CD4-positive, alpha-beta T cell (primary cell): Measurements from ENCODE around the gene TXNDC12. TPM values are rescaled to one million over a fixed set of nuclear protein-coding genes. Genes with fewer than 3 reads are reported as not detected.
"Not testable (repeated sequence)": the region's sequence is repeated elsewhere in the genome, so short reads cannot be mapped to it uniquely, and the experiment has no call there.

Experiments
- ATAC-seq: fragments of 200-7000 bp; cut with Tn5 transposase; one replicate; pipeline ENCODE4 v1.10.0; 2022; ENCODE audit warnings: mild to moderate bottlenecking; ENCODE audit not compliant: poor library complexity
- CTCF ChIA-PET: fragments of 350-600 bp; sonication (Branson Sonifier 250); formaldehyde crosslinking; loops from one replicate; lab custom pipeline; 2021; ENCODE audit warnings: antibody characterized with exemption, inconsistent platforms; lab: Charles Lee
- POLR2A ChIA-PET: fragments of 350-600 bp; sonication (Branson Sonifier 250); formaldehyde crosslinking; loops from one replicate; lab custom pipeline; 2021; ENCODE audit warnings: antibody characterized with exemption, inconsistent platforms; lab: Charles Lee
- DNase-seq, 14 experiments: peaks; one replicate each; pipeline ENCODE4 v3.0.0-alpha.2; 2013 to 2020; ENCODE audit warnings: mixed read lengths in 2 of 14
- H3K27ac ChIP-seq, 2 donors: one replicate each; pipeline versions ENCODE4 v1.5.1 to v1.7.0; 2013; ENCODE audit warnings: low read length in 2 of 2, low read depth in 1 of 2, mild to moderate bottlenecking in 1 of 2
- H3K27me3 ChIP-seq, 2 experiments: 1 replicate in 1 of 2; 2 replicates in 1 of 2; pipeline versions ENCODE4 v1.6.1 to v1.7.0; 2013; ENCODE audit warnings: low read length in 2 of 2, control low read depth in 1 of 2, mild to moderate bottlenecking in 1 of 2, moderate library complexity in 1 of 2; ENCODE audit not compliant: insufficient read depth in 2 of 2, control insufficient read depth in 1 of 2
- H3K36me3 ChIP-seq: one replicate; pipeline ENCODE4 v1.6.1; 2013; ENCODE audit warnings: low read length, control low read depth; ENCODE audit not compliant: insufficient read depth
- H3K4me1 ChIP-seq: one replicate; pipeline ENCODE4 v1.6.1; 2013; ENCODE audit warnings: low read length, control low read depth; ENCODE audit not compliant: insufficient read depth
- H3K4me3 ChIP-seq: one replicate; pipeline ENCODE4 v1.5.1; 2013; ENCODE audit warnings: mild to moderate bottlenecking, low read length, moderate library complexity
- H3K9me3 ChIP-seq, 2 experiments: 1 replicate in 1 of 2; 2 replicates in 1 of 2; pipeline versions ENCODE4 v1.6.1 to v1.7.0; 2013; ENCODE audit warnings: low read length in 2 of 2, mild to moderate bottlenecking in 2 of 2, control low read depth in 1 of 2, moderate library complexity in 1 of 2; ENCODE audit not compliant: control insufficient read depth in 1 of 2, insufficient read depth in 1 of 2
- H3K27ac Mint-ChIP-seq: one replicate; pipeline ENCODE4 v1.8.0; 2020; ENCODE audit warnings: mixed read lengths
- H3K27me3 Mint-ChIP-seq: one replicate; pipeline ENCODE4 v1.8.0; 2021; ENCODE audit warnings: mixed read lengths
- H3K36me3 Mint-ChIP-seq: one replicate; pipeline ENCODE4 v1.8.0; 2021; ENCODE audit warnings: low read depth, mixed read lengths
- H3K4me1 Mint-ChIP-seq: one replicate; pipeline ENCODE4 v1.8.0; 2021; ENCODE audit warnings: low read depth, mixed read lengths
- H3K4me3 Mint-ChIP-seq: one replicate; pipeline ENCODE4 v1.8.0; 2020; ENCODE audit warnings: mild to moderate bottlenecking, mixed read lengths
- H3K9me3 Mint-ChIP-seq: one replicate; pipeline ENCODE4 v1.8.0; 2020; ENCODE audit warnings: mixed read lengths
- intact Hi-C, 2 experiments: fragments of 100-400 bp; cut with DNase I in 1 of 2; cut with micrococcal nuclease in 1 of 2; formaldehyde crosslinking; loops; one replicate each; pipeline versions ENCODE4 v1.15.1 to v1.9.0; 2023 to 2025; cut with DNase I, micrococcal nuclease
- total RNA-seq, 174 experiments: library from RNA in 2 of 174; stranded (reverse) in 2 of 174; gene quantifications; one replicate each; pipeline ENCODE4 v1.2.3 and lab custom pipeline; 2021 to 2026
- TF ChIP-seq, protein P1 (sequence below): fragments of 200-600 bp; IDR thresholded peaks from one replicate; pipeline ENCODE4 v1.8.0; 2022; ENCODE audit warnings: antibody characterized with exemption, mild to moderate bottlenecking

Gene TXNDC12
- total RNA-seq, 2 experiments from 2014 or later, result 14.3 to 15.4 TPM

DNA sequence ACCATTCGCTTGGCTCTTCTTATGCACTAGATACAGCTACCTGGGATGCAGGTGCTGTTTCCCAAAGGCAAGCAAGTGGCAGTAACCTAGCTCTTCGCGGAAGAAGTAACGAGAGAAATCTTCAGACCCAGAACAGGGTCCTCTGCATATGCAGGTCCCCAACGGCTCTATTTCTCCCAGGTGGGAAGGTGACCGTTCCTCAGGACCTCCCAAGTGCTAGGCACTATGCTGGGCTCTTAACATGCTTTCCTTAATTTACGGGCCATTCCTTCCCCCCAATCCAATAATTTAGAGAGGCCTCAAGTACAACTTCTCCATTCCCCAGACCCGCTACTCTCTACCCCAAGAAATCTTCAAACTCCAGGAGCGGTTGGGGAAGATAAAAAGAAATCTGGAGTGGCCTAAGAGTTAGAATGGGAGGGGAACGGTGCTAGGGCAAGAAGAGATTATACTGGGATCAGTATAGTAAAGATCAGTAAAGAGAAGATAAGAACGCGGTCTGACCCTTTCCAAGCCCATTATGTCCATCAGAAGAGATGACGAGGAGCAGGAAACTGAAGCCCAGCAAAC is 410 bp downstream of the TXNDC12 start:
- H3K4me3 Mint-ChIP-seq, result peak overlapping the region; percentile 97
- peak overlapping the region; percentile 92 for H3K27ac Mint-ChIP-seq
- peaks cover 69% of the 10 kb centered on the region for H3K4me1 Mint-ChIP-seq
- no peak for ATAC-seq
- Histone ChIP-seq H3K36me3 (peaks cover 3% of the 10 kb centered on the region), H3K4me1 (peaks cover 26% of the 10 kb centered on the region), H3K27ac (peak overlapping the region; percentile 71 to 83), H3K4me3 (peak overlapping the region; percentile 88), H3K27me3 (no peaks in the 10 kb centered on the region), H3K9me3 (no peaks in the 10 kb centered on the region)
- peak in 1 of 14 experiments; percentile 7 for DNase-seq
- TF ChIP-seq, protein P1, sequence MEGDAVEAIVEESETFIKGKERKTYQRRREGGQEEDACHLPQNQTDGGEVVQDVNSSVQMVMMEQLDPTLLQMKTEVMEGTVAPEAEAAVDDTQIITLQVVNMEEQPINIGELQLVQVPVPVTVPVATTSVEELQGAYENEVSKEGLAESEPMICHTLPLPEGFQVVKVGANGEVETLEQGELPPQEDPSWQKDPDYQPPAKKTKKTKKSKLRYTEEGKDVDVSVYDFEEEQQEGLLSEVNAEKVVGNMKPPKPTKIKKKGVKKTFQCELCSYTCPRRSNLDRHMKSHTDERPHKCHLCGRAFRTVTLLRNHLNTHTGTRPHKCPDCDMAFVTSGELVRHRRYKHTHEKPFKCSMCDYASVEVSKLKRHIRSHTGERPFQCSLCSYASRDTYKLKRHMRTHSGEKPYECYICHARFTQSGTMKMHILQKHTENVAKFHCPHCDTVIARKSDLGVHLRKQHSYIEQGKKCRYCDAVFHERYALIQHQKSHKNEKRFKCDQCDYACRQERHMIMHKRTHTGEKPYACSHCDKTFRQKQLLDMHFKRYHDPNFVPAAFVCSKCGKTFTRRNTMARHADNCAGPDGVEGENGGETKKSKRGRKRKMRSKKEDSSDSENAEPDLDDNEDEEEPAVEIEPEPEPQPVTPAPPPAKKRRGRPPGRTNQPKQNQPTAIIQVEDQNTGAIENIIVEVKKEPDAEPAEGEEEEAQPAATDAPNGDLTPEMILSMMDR, result no peak
- intact Hi-C loops, result loop anchor here in 1 of 2 experiments (1.0 to 10.0 kb wide), 10 partner anchors 88 to 1890 kb away; partner anchors contain the start of genes CC2D1B, CPT2, EPS15 and IFT25
- peaks cover 40% of the 10 kb centered on the region for H3K36me3 Mint-ChIP-seq
- H3K27me3 Mint-ChIP-seq, result no peaks in the 10 kb centered on the region
- ChIA-PET CTCF (interaction anchor here (1.5 kb wide), 1 partner anchor 21 kb away, joined by 5 read pairs; the partner anchor contains the start of gene KTI12), POLR2A (interaction anchor here (0.7 to 3.3 kb wide), 5 partner anchors 21 to 1891 kb away, joined by 3 to 63 read pairs (median 3); partner anchors contain the start of genes CC2D1B, KTI12 and LRRC42)
- H3K9me3 Mint-ChIP-seq, result no peaks in the 10 kb centered on the region

DNA sequence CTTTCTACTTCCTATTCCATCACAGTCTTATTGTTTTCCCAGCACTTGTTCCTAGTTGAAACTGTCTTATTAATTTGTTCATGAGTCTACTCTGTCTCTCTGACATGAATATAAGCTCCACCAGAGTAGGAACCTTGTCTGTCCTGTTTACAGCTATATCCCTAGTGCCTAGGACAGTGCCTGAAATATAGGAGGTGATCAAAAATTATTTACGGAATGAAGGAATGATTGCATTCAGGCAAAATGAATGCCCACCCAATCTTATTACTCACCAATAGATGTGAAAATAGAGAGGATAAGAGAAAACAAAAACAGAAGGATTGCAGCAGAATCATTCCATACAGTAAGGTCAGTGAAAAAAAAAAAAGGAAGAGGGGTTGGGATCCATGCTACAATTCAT is 1.1 kb downstream of the TXNDC12 start:
- H3K4me3 ChIP-seq, result no peak overlapping the region
- intact Hi-C loops, result loop anchor here in 1 of 2 experiments (1.0 to 10.0 kb wide), 7 partner anchors 176 to 1891 kb away; partner anchors contain the start of genes CPT2, EPS15, IFT25 and LRRC42

DNA sequence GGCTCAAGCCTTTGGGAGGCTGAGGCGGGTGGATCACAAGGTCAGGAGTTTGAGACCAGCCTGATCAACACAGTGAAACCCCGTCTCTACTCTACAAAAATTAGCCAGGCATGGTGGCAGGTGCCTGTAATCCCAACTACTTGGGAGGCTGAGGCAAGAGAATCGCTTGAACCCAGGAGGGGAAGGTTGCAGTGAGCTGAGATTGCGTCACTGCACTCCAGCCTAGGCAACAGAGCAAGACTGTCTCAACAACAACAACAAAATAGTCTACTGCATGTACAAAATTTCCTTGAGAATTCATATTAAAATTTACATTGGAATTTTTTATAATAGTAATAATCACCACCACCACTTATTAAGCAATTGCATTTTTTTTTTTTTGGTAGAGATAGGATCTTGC is 5.7 kb downstream of the TXNDC12 start:
- H3K4me1 Mint-ChIP-seq, result peaks cover 45% of the 10 kb centered on the region

More for the DNA sequence above, 1.1 kb downstream of the TXNDC12 start:
- Mint-ChIP-seq H3K27me3 (no peaks in the 10 kb centered on the region), H3K9me3 (no peaks in the 10 kb centered on the region), H3K4me1 (peaks cover 63% of the 10 kb centered on the region), H3K36me3 (peaks cover 40% of the 10 kb centered on the region), H3K4me3 (peak overlapping the region; percentile 97), H3K27ac (peak overlapping the region; percentile 92)
- Histone ChIP-seq H3K36me3 (peaks cover 3% of the 10 kb centered on the region), H3K27ac (no peak overlapping the region), H3K9me3 (no peaks in the 10 kb centered on the region), H3K27me3 (no peaks in the 10 kb centered on the region), H3K4me1 (peaks cover 26% of the 10 kb centered on the region)
- DNase-seq, result no peak
- no peak for ATAC-seq
- TF ChIP-seq, protein P1, result no peak
- ChIA-PET POLR2A (interaction anchor here (0.6 to 3.3 kb wide), 2 partner anchors 20 to 21 kb away, joined by 3 to 63 read pairs; partner anchors contain the start of gene KTI12), CTCF (no interaction called here)

DNA sequence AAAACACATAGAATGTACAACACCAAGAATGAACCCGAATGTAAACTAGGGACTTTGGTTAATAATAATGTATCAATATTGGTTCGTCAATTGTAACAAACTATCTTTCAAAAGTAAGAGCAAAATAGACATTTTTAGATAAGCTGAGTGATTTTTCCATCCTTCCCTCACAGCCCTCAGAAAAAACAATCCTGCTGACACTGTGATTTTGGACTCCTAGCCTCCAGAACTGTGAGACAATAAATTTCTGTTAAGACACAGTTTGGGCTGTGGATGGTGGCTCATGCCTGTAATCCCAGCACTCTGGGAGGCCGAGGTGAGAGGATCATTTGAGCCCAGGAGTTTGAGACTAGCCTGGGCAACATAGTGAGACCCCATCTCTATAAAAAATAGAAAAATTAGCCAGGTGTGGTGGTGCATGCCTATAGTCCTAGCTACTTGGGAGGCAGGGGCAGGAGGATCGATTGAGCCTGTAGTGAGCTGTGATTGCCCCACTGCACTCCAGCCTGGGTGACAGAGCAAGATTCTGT is 9.3 kb downstream of the TXNDC12 start:
- H3K4me3 ChIP-seq, ATAC-seq, H3K27ac Mint-ChIP-seq, H3K27ac ChIP-seq, POLR2A ChIA-PET, intact Hi-C loops, H3K4me1 ChIP-seq, H3K27me3 Mint-ChIP-seq, H3K9me3 ChIP-seq, H3K9me3 Mint-ChIP-seq, DNase-seq, H3K27me3 ChIP-seq, H3K4me3 Mint-ChIP-seq: not testable (repeated sequence)
- peaks cover 16% of the 10 kb centered on the region for H3K36me3 ChIP-seq
- peaks cover 33% of the 10 kb centered on the region for H3K4me1 Mint-ChIP-seq
- peaks cover 49% of the 10 kb centered on the region for H3K36me3 Mint-ChIP-seq
- CTCF ChIA-PET, result interaction anchor here (1.1 kb wide), 1 partner anchor 10 kb away, joined by 3 read pairs; the partner anchor contains the start of gene BTF3L4

More for the DNA sequence above, 5.7 kb downstream of the TXNDC12 start:
- H3K4me3 Mint-ChIP-seq, H3K27me3 ChIP-seq, DNase-seq, CTCF ChIA-PET, H3K9me3 Mint-ChIP-seq, H3K4me1 ChIP-seq, H3K4me3 ChIP-seq, ATAC-seq, H3K36me3 ChIP-seq, H3K9me3 ChIP-seq, H3K27me3 Mint-ChIP-seq, H3K27ac Mint-ChIP-seq, H3K27ac ChIP-seq, intact Hi-C loops: not testable (repeated sequence)
- H3K36me3 Mint-ChIP-seq, result peaks cover 43% of the 10 kb centered on the region
- POLR2A ChIA-PET, result interaction anchor here (2.1 kb wide), 1 partner anchor 16 kb away, joined by 8 read pairs; the partner anchor contains the start of gene KTI12
